ENCODE measurements around the gene HOGA1. TPM values are rescaled to one million over a fixed set of nuclear protein-coding genes. Genes with fewer than 3 reads are reported as not detected.
A peak's percentile ranks its signal among the peaks of the same experiment; 100 is the strongest.

Gene HOGA1
- total RNA-seq, 1 donor from 2014 or later, result 2.6 TPM

DNA sequence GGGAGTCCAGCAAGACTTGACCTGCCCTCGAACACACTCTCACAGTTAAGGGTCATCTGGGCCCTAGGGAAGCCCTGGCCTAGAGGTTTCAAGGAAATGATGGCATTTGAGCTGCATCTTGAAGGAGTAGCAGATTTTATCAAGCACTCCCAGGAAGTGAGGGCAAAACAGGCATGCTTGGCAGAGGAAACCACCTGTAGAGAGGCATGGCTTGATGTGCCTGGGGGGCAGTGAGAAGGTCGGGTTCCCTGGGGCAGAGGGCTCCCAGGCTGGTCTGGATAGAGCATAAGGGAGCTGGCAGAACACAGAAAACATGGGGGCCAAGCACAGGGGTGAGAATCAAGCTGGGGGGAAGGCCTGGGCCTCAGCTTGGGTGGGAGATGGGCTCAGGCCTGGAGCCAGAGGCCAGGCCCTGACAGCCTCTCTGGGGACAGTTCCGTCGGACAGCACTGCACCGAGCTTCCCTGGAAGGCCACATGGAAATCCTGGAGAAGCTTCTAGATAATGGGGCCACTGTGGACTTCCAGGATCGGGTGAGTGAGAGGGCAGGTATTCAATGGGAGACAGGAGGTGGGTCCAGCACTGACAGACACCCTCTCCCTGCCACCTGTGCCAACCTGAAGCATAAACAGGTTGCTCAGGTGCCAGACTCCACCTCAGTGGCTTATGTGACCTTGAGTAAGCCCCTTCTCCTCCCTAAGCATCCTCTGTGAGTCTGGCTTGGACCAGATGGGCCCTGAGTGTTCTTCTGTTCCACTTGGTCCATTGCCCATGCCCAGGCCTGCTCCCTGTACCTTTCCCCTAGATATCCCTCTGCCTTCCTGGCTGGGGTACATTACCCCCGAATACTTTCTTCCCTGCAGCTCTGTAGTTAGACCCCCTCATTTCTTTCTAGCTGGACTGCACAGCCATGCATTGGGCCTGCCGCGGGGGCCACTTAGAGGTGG, 3.5 kb upstream of the HOGA1 start:
- Histone ChIP-seq H3K9me3 (no peaks in the 10 kb centered on the region), H3K27me3 (no peaks in the 10 kb centered on the region), H3K4me1 (peaks cover 3 to 12% of the 10 kb centered on the region in 2 donors), H3K4me3 (no peak overlapping the region), H3K27ac (no peak overlapping the region), H3K36me3 (no peaks in the 10 kb centered on the region)
- TF ChIP-seq, protein P1, sequence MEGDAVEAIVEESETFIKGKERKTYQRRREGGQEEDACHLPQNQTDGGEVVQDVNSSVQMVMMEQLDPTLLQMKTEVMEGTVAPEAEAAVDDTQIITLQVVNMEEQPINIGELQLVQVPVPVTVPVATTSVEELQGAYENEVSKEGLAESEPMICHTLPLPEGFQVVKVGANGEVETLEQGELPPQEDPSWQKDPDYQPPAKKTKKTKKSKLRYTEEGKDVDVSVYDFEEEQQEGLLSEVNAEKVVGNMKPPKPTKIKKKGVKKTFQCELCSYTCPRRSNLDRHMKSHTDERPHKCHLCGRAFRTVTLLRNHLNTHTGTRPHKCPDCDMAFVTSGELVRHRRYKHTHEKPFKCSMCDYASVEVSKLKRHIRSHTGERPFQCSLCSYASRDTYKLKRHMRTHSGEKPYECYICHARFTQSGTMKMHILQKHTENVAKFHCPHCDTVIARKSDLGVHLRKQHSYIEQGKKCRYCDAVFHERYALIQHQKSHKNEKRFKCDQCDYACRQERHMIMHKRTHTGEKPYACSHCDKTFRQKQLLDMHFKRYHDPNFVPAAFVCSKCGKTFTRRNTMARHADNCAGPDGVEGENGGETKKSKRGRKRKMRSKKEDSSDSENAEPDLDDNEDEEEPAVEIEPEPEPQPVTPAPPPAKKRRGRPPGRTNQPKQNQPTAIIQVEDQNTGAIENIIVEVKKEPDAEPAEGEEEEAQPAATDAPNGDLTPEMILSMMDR (IDR thresholded peaks at IDR 0.05), result no peak
- no peak for DNase-seq (ENCODE audit: low spot score in 2 of 2)
- intact Hi-C loops (cut with DNase I), result no loop called here

GRCh38 chr10:97582169-97582568, 2.0 kb upstream of the HOGA1 start:
- intact Hi-C loops (cut with DNase I), result no loop called here
- no peak for DNase-seq (ENCODE audit: low spot score in 2 of 2)
- no peak overlapping the region for H3K4me3 ChIP-seq
- no peaks in the 10 kb centered on the region for H3K36me3 ChIP-seq
- TF ChIP-seq, protein P1 (IDR thresholded peaks at IDR 0.05), result no peak
- H3K9me3 ChIP-seq, result no peaks in the 10 kb centered on the region
- no peak overlapping the region for H3K27ac ChIP-seq
- H3K4me1 ChIP-seq, result peaks cover 3 to 12% of the 10 kb centered on the region in 2 donors
- no peaks in the 10 kb centered on the region for H3K27me3 ChIP-seq

DNA sequence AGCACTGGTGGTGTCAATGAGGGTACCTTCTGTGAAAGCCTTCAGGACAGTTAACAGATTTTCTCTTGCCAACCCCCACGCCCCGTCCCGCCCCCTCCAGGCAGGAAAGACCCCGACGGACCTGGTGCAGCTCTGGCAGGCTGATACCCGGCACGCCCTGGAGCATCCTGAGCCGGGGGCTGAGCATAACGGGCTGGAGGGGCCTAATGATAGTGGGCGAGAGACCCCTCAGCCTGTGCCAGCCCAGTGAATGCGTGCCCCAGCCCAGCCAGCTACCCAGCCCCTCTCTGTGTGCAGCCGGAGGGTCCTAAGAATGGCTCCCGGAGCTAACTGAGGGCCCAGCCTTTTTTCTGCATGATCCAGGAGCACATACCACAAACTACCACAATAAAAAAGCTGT, 713 bp upstream of the HOGA1 start:
- Histone ChIP-seq H3K27me3 (no peaks in the 10 kb centered on the region), H3K36me3 (no peaks in the 10 kb centered on the region), H3K27ac (peak overlapping the region; percentile 70 to 82), H3K4me1 (peaks cover 3 to 12% of the 10 kb centered on the region in 2 donors), H3K4me3 (peak overlapping the region in 1 of 2 donors; percentile 12), H3K9me3 (no peaks in the 10 kb centered on the region)
- intact Hi-C loops (cut with DNase I), result no loop called here
- TF ChIP-seq, protein P1 (IDR thresholded peaks at IDR 0.05), result no peak
- no peak for DNase-seq (ENCODE audit: low spot score in 2 of 2)

DNA sequence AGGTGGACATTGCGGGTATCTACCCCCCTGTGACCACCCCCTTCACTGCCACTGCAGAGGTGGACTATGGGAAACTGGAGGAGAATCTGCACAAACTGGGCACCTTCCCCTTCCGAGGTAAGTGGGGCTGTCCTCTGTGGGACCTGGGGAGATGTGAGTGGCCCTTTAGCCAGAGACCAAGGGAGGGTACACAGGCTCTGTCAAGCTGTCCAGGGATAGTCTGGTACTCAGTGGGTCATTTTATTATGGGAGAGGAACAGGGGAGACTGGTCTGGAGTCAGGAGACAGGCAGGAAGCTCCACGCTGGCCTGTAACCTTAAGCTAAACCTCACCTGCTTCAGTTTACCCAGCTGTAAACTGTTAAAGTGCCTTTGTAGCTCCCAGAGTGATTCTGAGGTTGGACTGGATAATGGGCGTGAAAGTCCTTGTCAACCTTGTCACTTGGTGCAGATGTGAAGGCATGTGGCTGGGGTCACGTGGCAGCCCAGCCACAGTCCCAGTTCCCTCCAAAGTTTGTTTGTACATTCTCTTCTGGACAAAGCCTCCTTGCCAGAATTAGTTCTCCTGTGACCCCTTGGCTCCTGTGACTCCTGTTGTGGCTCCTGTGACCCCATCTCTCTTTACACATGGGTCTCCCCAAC, 729 bp downstream of the HOGA1 start:
- peak overlapping the region; percentile 70 to 82 for H3K27ac ChIP-seq
- no peaks in the 10 kb centered on the region for H3K9me3 ChIP-seq
- no peak for DNase-seq (ENCODE audit: low spot score in 2 of 2)
- H3K36me3 ChIP-seq, result no peaks in the 10 kb centered on the region
- intact Hi-C loops (cut with DNase I), result no loop called here
- H3K4me3 ChIP-seq, result peak overlapping the region; percentile 12 to 40
- TF ChIP-seq, protein P1 (IDR thresholded peaks at IDR 0.05), result no peak
- H3K27me3 ChIP-seq, result no peaks in the 10 kb centered on the region
- peaks cover 3 to 12% of the 10 kb centered on the region in 2 donors for H3K4me1 ChIP-seq

GRCh38 chr10:97585439-97585811, 1.2 kb downstream of the HOGA1 start:
- peaks cover 3 to 12% of the 10 kb centered on the region in 2 donors for H3K4me1 ChIP-seq
- intact Hi-C loops (cut with DNase I), result no loop called here
- H3K4me3 ChIP-seq, result peak overlapping the region in 1 of 2 donors; percentile 12
- H3K36me3 ChIP-seq, result no peaks in the 10 kb centered on the region
- no peaks in the 10 kb centered on the region for H3K27me3 ChIP-seq
- no peaks in the 10 kb centered on the region for H3K9me3 ChIP-seq
- H3K27ac ChIP-seq, result peak overlapping the region in 1 of 2 donors; percentile 82
- TF ChIP-seq, protein P1 (IDR thresholded peaks at IDR 0.05), result no peak
- no peak for DNase-seq (ENCODE audit: low spot score in 2 of 2)
